ENCODE data around the gene SRRT.
"Not testable (repeated sequence)": the region's sequence is repeated elsewhere in the genome, so short reads cannot be mapped to it uniquely, and the experiment has no call there.

The SRRT gene

GRCh38 chr7:100894860-100895700 is 20.2 kb downstream of the SRRT start:
- peak; percentile 70 for DNase-seq (ENCODE audit: low read depth, low spot score)

- no peak for DNase-seq (ENCODE audit: low read depth, low spot score)
Measured at GRCh38 chr7:100895701-100895955, 20.7 kb downstream of the SRRT start, which contains the start of gene ACHE. TSS of gene ACHE (minus strand) at chr7:100895888. CDS start at chr7:100894232, 1,656 bp downstream.

- DNase-seq (ENCODE audit: low read depth, low spot score) = peak; percentile 43
Measured at GRCh38 chr7:100895956-100896731, 21.2 kb downstream of the SRRT start.

GRCh38 chr7:100896732-100897608 is 22.1 kb downstream of the SRRT start:
- DNase-seq (ENCODE audit: low read depth, low spot score) = peak; percentile 60

- no peak for DNase-seq (ENCODE audit: low read depth, low spot score)
Measured at GRCh38 chr7:100897772-100898454, 23.0 kb downstream of the SRRT start.

- no peak for DNase-seq (ENCODE audit: low read depth, low spot score)
Measured at GRCh38 chr7:100899432-100899831, 24.5 kb downstream of the SRRT start.

GRCh38 chr7:100900978-100901377 is 26.1 kb downstream of the SRRT start:
- DNase-seq (ENCODE audit: low read depth, low spot score) = no peak

- DNase-seq (ENCODE audit: low read depth, low spot score) = no peak
Measured at GRCh38 chr7:100901921-100902332, 27.0 kb downstream of the SRRT start.

- DNase-seq (ENCODE audit: low read depth, low spot score) = no peak
Measured at GRCh38 chr7:100902638-100903037, 27.7 kb downstream of the SRRT start.

GRCh38 chr7:100908512-100908911 is 33.6 kb downstream of the SRRT start:
- no peak for DNase-seq (ENCODE audit: low read depth, low spot score)

GRCh38 chr7:100910443-100910842 is 35.5 kb downstream of the SRRT start:
- not testable (repeated sequence) for DNase-seq (ENCODE audit: low read depth, low spot score)

- no peak for DNase-seq (ENCODE audit: low read depth, low spot score)
Measured at GRCh38 chr7:100911484-100911883, 36.6 kb downstream of the SRRT start.

GRCh38 chr7:100914208-100914878 is 39.4 kb downstream of the SRRT start:
- DNase-seq (ENCODE audit: low read depth, low spot score) = no peak

- DNase-seq (ENCODE audit: low read depth, low spot score) = no peak
Measured at GRCh38 chr7:100914879-100915447, 40.1 kb downstream of the SRRT start.

- DNase-seq (ENCODE audit: low read depth, low spot score) = not testable (repeated sequence)
Measured at GRCh38 chr7:100919335-100919734, 44.4 kb downstream of the SRRT start.

GRCh38 chr7:100919779-100920437 is 45.0 kb downstream of the SRRT start:
- not testable (repeated sequence) for DNase-seq (ENCODE audit: low read depth, low spot score)

GRCh38 chr7:100921039-100921438 is 46.1 kb downstream of the SRRT start:
- no peak for DNase-seq (ENCODE audit: low read depth, low spot score)

- not testable (repeated sequence) for DNase-seq (ENCODE audit: low read depth, low spot score)
Measured at GRCh38 chr7:100923616-100924015, 48.7 kb downstream of the SRRT start.

GRCh38 chr7:100929808-100930174 is 54.9 kb downstream of the SRRT start:
- no peak for DNase-seq (ENCODE audit: low read depth, low spot score)

- no peak for DNase-seq (ENCODE audit: low read depth, low spot score)
Measured at GRCh38 chr7:100933734-100934133, 58.8 kb downstream of the SRRT start.
